Measurements from ENCODE around the gene HJV.
A peak's percentile ranks its signal among the peaks of the same experiment; 100 is the strongest.

HJV gene

GRCh38 chr1:146021050-146021445 lies 487 bp downstream of the HJV start:
- DNase-seq (ENCODE audit: low read depth) = no peak

DNA sequence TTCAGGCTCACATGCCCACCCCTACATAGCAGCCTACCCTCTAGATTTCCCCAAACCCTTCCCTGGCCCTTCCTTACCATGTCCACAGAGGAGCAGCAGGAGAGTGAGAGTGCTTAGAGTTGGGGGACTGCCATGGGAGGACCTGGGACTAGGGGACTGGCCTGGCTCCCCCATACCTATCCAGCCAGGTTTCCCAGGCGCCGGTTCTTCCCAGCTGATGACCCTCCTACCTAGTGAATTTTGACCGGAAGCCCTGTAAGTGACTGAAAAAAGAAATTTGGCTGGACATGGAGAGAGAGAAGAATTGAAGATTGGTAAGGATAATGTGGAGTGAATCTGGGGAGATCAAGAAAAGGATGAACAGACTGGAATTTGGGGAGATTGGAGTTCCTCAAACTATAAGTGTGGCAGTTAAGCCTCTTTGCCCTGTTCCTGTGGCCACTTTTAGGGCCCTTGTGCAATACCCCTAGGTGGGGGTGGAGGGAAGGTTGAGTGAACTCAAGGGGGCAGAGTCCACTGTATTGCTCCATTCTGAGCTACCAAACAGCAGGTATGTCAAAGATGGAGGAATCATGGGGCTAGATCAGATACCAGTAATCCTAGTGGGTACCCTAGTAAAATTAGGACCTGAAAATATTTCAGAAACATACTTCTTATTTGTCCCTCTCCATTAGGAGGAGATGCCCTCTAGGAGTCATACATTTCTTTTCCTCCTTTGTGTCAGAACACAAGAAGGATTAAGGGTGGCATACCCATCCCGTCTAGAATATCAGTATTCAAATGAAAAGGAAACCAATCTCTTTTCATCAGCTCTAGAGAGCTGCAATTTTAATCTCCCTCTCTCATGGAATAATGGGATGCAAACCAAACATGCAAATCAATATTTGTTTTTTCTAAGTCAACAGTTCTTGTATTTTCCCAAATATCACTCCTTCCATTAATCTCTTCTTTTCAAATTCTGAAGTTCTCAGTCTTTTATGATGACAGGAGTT lies 1.2 kb downstream of the HJV start:
- DNase-seq (ENCODE audit: low read depth) = no peak

DNA sequence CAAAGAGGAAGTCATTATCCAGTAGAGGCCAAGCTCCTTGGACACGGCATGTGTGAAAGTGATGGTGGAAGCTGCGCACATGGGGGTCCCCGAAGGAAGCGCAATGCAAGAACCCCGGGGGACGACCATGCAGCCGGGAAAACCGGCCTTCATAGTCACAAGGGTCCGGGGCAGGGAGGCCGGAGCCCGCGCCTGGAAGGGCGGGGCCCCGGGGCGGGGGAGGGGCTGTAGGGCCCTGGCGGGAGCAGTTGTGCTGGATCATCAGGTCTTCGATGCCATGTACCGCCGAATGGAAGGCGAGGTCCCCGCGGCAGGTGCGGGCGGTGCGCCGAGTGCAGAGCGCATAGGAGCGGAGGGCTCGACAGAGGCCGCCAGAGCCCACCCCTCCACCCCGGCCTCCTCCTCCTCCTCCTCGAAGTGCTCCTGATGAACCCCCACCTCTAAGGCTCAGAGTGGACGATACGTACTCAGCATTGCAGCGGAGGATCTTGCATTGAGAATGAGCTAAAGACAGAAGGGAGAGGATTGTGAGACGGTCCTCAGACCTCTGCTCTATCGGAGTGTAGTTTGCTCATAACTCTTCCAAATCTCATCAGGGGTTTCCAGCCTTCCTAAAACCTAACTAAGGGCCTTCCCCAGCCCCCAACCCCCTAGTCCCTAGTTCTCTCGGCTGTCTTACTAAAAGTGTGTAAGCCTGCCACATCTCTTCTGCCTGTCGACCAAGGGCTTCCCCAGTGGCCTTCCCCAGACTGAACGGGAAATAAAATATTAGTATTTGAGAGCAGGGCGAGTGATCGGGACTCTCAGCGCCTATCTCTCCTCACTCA lies 2.1 kb downstream of the HJV start:
- no peak for DNase-seq (ENCODE audit: low read depth)

GRCh38 chr1:146016891-146017290 lies 4.6 kb downstream of the HJV start:
- no peak for DNase-seq (ENCODE audit: low read depth)

GRCh38 chr1:146013559-146013922 lies 8.0 kb downstream of the HJV start:
- no peak for DNase-seq (ENCODE audit: low read depth)

GRCh38 chr1:146012703-146013558 lies 8.6 kb downstream of the HJV start:
- DNase-seq (ENCODE audit: low read depth) = no peak

- no peak for DNase-seq (ENCODE audit: low read depth)
Observed at GRCh38 chr1:146010126-146010738, 11.3 kb downstream of the HJV start.

DNA sequence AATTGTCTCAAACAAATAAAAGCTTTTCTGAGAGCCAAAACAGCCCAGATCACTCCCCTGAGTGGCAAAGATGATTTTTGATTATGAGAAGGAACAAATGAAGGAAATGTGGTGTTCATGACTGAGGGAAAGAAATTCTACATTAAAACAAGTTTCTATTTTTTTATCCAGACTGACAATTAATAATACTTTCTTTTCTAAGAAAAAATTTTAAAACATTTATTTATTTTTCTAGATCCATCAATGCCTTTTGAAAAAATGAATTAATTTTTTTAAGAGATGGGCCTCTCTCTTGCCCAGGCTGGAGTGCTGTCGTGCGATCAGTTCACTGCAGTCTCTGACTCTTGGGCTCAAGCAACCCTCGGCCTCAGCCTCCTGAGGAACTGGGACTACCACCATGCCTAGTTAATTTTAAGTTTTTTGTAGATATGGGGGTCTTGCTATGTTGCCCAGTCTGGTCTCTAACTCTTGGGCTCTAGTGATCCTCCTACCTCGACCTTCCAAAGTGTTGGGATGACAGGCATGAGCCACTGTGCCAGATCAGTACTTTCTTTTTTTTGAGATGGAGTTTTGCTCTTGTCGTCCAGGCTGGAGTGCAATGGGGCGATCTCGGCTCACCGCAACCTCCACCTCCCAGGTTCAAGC lies 13.9 kb downstream of the HJV start:
- DNase-seq (ENCODE audit: low read depth) = no peak

DNA sequence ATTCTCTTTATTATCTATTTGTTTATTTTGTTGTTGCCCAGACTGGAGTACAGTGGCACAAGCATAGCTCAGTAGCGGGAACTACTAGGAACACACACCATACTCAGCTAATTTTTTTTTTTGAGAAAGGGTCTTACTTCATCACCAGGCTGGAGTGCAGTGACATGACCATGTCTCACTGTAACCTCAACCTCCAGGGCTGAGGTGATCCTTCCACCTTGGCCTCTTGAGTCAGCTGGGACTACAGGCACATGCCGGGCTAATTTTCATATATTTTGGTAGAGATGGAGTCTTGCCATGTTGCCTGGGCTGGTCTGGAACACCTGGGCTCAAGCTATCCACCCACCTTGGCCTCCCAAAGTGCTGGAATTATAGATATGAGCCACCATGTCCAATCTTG lies 19.8 kb downstream of the HJV start:
- no peak for DNase-seq (ENCODE audit: low read depth)

GRCh38 chr1:145999321-146000024 lies 22.1 kb downstream of the HJV start:
- no peak for DNase-seq (ENCODE audit: low read depth)

GRCh38 chr1:145997718-145998023 lies 23.9 kb downstream of the HJV start:
- DNase-seq (ENCODE audit: low read depth) = no peak

- no peak for DNase-seq (ENCODE audit: low read depth)
Observed at GRCh38 chr1:145997016-145997717, 24.4 kb downstream of the HJV start.

- DNase-seq (ENCODE audit: low read depth) = peak; percentile 89
Observed at GRCh38 chr1:145996433-145997015, 25.0 kb downstream of the HJV start, which contains the start of gene TXNIP. TSS of gene TXNIP (minus strand) at chr1:145996579. CDS start at chr1:145996266, 313 bp downstream.

- DNase-seq (ENCODE audit: low read depth) = no peak
Observed at GRCh38 chr1:145995964-145996432, 25.5 kb downstream of the HJV start.

GRCh38 chr1:145995148-145995881 lies 26.2 kb downstream of the HJV start:
- DNase-seq (ENCODE audit: low read depth) = no peak

DNA sequence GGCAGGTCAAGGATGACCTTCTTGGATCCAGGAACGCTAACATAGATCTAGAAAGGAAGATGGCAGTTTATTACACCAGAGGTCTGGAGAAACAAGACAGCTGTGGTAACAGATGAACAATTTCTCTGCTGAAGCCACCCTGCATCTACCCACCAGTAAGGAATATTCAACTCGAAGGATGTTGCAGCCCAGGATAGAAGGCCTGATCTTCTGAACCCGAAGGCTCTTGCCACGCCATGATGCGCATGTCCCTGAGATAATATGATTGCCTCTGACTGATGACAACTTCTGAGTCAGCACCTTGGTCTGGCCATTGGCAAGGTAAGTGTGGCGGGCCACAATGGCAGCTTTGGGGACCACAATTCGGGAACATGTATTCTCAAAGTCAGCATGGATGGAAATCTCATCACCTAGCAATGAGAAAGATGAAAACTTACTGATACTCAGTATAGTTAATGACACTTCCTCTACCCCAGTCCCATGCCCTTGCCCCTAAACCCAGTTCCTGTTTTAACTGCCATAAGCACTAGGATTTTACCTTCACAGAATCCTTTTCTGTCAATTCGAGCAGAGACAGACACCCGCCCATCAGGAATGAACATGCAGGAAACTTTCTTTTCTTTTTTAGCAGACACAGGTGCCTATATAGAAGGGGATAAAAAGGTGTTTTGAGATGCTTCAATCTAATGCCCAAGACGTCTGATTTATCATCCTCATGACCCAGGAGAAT lies 27.0 kb downstream of the HJV start:
- DNase-seq (ENCODE audit: low read depth) = no peak

DNA sequence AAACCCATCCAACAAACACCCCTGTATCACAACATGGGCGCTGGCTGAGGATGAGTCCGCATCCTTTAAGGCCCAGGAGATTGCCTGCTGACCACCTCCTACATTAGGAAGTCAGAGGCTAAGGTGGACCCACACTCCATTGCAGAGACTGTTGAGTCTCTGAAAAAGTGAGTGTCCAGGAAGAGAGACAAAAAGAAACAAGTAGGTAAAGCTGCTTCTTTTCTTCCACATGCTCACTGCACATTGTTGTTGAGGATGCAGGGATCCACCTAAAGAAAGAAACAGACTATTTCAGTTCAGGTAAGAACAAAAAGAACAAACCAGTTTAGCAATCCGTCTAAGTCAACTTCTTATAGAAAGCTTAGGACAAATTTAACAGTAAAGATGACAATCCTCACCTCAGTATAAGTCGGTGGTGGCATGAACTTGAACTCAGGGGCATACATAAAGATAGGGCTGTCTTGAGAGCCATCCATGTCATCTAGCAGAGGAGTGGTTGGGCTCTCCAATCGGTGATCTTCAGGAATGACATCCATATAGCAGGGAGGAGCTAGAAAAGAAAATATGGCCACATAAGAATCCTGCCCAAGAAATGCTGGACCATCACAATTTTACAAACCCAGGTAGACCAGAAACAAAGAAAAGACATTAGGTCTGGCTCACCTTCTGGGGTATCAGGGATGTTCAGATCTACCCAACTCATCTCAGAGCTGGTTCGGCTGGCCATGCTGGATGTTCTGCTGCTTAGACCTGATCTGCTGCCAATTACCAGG lies 27.7 kb downstream of the HJV start:
- no peak for DNase-seq (ENCODE audit: low read depth)
